Measurements from ENCODE around the gene GRB10.

GRB10 gene

DNA sequence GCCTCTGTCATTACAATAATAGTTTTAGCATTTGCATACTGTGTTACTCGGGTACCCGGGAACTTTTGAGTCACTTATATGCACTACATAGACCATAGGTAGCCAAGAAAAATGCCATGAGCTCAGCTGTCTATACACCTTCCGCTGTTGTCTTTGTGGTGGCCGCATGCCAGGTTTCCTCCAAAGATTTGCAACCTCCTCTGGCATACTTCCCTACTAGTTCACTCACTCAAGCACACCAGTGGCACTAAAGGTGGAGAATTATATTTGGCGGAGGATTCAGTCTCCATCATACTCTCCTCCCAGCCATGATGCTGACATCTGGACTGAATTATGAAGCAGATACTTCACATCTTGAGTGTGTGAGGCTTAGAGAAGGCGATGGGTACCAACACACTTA, 35.6 kb upstream of the GRB10 start:
- Histone ChIP-seq H3K4me3 (ENCODE audit: insufficient read depth, low read depth, low read length, poor library complexity, severe bottlenecking) (no peak overlapping the region), H3K36me3 (ENCODE audit: control insufficient read depth, insufficient read depth, low read length) (no peaks in the 10 kb centered on the region), H3K4me1 (ENCODE audit: control insufficient read depth, insufficient read depth, low read length, poor library complexity, severe bottlenecking) (no peaks in the 10 kb centered on the region), H3K9me3 (ENCODE audit: control insufficient read depth, low read length) (no peaks in the 10 kb centered on the region), H3K27ac (ENCODE audit: insufficient read depth, low read length, poor library complexity, severe bottlenecking) (no peak overlapping the region), H3K27me3 (replicated peaks; ENCODE audit: control insufficient read depth, insufficient read depth, low read length, poor library complexity, severe bottlenecking) (peaks cover 6% of the 10 kb centered on the region)
- DNase-seq = no peak

DNA sequence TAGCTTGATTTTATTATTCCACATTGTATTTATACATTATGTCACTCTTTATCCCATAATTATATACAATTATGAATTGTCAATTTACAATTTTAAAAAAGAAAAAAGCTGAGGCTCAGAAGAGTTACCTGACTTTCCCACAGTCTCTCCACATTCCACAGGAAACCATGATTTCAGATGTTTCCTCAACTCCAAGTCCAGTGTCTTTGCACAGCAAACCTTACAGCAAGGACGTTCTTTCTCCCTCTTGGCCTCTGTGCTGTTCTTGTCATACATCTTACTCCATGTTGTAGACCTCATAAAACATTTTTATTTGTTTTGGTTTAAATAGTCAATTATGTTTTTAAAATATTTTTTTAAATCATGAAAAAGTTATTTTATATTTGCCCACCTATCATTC, 34.9 kb upstream of the GRB10 start:
- Histone ChIP-seq H3K27me3 (replicated peaks; ENCODE audit: control insufficient read depth, insufficient read depth, low read length, poor library complexity, severe bottlenecking) (peaks cover 6% of the 10 kb centered on the region), H3K4me3 (ENCODE audit: insufficient read depth, low read depth, low read length, poor library complexity, severe bottlenecking) (no peak overlapping the region), H3K36me3 (ENCODE audit: control insufficient read depth, insufficient read depth, low read length) (no peaks in the 10 kb centered on the region), H3K27ac (ENCODE audit: insufficient read depth, low read length, poor library complexity, severe bottlenecking) (no peak overlapping the region), H3K9me3 (ENCODE audit: control insufficient read depth, low read length) (no peaks in the 10 kb centered on the region), H3K4me1 (ENCODE audit: control insufficient read depth, insufficient read depth, low read length, poor library complexity, severe bottlenecking) (no peaks in the 10 kb centered on the region)
- no peak for DNase-seq

- H3K36me3 ChIP-seq (ENCODE audit: control insufficient read depth, insufficient read depth, low read length) = no peaks in the 10 kb centered on the region
- no peaks in the 10 kb centered on the region for H3K9me3 ChIP-seq (ENCODE audit: control insufficient read depth, low read length)
- peaks cover 6% of the 10 kb centered on the region for H3K27me3 ChIP-seq (replicated peaks; ENCODE audit: control insufficient read depth, insufficient read depth, low read length, poor library complexity, severe bottlenecking)
- no peaks in the 10 kb centered on the region for H3K4me1 ChIP-seq (ENCODE audit: control insufficient read depth, insufficient read depth, low read length, poor library complexity, severe bottlenecking)
- H3K27ac ChIP-seq (ENCODE audit: insufficient read depth, low read length, poor library complexity, severe bottlenecking) = no peak overlapping the region
- no peak overlapping the region for H3K4me3 ChIP-seq (ENCODE audit: insufficient read depth, low read depth, low read length, poor library complexity, severe bottlenecking)
- DNase-seq = no peak
These were observed 32.4 kb upstream of the GRB10 start for GRCh38 chr7:50815138-50815537.

GRCh38 chr7:50814166-50814565, 31.5 kb upstream of the GRB10 start:
- H3K27me3 ChIP-seq (replicated peaks; ENCODE audit: control insufficient read depth, insufficient read depth, low read length, poor library complexity, severe bottlenecking) = peaks cover 6% of the 10 kb centered on the region

DNA sequence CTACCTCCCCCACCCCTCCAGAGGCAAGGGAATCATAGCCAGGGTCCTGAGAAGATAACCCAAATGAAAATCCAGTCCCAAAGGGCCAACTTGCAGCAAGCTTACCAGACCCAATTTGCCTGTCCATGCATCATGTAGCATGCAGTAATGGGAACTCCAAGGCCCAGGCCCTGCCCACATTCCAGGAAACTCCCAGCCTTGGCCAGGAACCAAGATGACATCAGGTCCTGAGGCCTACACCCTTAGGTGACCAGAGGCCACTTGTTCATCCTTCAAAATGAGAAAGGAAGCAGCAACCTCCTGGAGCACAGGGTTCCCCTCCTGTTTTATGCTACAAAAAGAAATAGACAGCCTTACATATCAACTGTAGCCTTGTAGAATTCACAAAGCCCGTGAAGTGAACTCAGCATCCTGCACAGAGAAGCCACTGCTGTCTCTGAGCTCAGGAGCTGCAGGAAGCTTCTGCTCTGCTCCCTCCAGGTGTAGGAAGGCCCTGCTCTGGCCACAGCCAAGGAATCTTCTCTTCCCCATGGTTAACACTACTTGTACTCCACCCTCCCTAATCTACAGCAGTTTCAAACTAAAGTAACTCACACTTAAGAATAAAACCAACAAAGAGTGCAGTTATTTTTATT, 30.3 kb upstream of the GRB10 start:
- DNase-seq = no peak
- Histone ChIP-seq H3K4me1 (ENCODE audit: control insufficient read depth, insufficient read depth, low read length, poor library complexity, severe bottlenecking) (no peaks in the 10 kb centered on the region), H3K27me3 (replicated peaks; ENCODE audit: control insufficient read depth, insufficient read depth, low read length, poor library complexity, severe bottlenecking) (peaks cover 3% of the 10 kb centered on the region), H3K27ac (ENCODE audit: insufficient read depth, low read length, poor library complexity, severe bottlenecking) (no peak overlapping the region), H3K9me3 (ENCODE audit: control insufficient read depth, low read length) (no peaks in the 10 kb centered on the region), H3K36me3 (ENCODE audit: control insufficient read depth, insufficient read depth, low read length) (no peaks in the 10 kb centered on the region), H3K4me3 (ENCODE audit: insufficient read depth, low read depth, low read length, poor library complexity, severe bottlenecking) (no peak overlapping the region)

More at GRCh38 chr7:50814166-50814565, 31.5 kb upstream of the GRB10 start:
- no peak overlapping the region for H3K4me3 ChIP-seq (ENCODE audit: insufficient read depth, low read depth, low read length, poor library complexity, severe bottlenecking)
- DNase-seq = no peak
- no peaks in the 10 kb centered on the region for H3K9me3 ChIP-seq (ENCODE audit: control insufficient read depth, low read length)
- H3K27ac ChIP-seq (ENCODE audit: insufficient read depth, low read length, poor library complexity, severe bottlenecking) = no peak overlapping the region
- no peaks in the 10 kb centered on the region for H3K4me1 ChIP-seq (ENCODE audit: control insufficient read depth, insufficient read depth, low read length, poor library complexity, severe bottlenecking)
- H3K36me3 ChIP-seq (ENCODE audit: control insufficient read depth, insufficient read depth, low read length) = no peaks in the 10 kb centered on the region

DNA sequence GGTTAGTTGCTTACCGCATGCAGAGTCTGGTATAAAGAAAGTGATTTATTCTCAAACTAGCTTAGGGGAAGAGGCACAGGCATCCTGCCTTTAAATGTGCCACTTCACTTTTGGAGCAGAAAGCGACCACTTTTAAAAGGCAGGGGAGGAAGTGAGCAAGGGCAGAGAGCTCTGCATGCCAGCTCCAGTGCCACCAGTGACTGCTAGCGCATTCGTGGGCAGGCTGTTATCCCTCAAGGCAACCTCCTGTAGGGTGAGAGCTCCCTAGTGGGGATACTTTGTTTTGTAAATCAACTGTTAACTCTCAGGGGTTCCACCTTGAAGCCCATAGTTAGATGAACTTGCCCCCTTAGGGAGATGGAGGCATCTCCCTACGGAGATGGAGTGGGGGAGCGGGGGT, 29.4 kb upstream of the GRB10 start:
- no peaks in the 10 kb centered on the region for H3K4me1 ChIP-seq (ENCODE audit: control insufficient read depth, insufficient read depth, low read length, poor library complexity, severe bottlenecking)
- H3K9me3 ChIP-seq (ENCODE audit: control insufficient read depth, low read length) = no peaks in the 10 kb centered on the region
- H3K4me3 ChIP-seq (ENCODE audit: insufficient read depth, low read depth, low read length, poor library complexity, severe bottlenecking) = no peak overlapping the region
- no peak for DNase-seq
- H3K36me3 ChIP-seq (ENCODE audit: control insufficient read depth, insufficient read depth, low read length) = no peaks in the 10 kb centered on the region
- H3K27me3 ChIP-seq (replicated peaks; ENCODE audit: control insufficient read depth, insufficient read depth, low read length, poor library complexity, severe bottlenecking) = peaks cover 3% of the 10 kb centered on the region
- H3K27ac ChIP-seq (ENCODE audit: insufficient read depth, low read length, poor library complexity, severe bottlenecking) = no peak overlapping the region

DNA sequence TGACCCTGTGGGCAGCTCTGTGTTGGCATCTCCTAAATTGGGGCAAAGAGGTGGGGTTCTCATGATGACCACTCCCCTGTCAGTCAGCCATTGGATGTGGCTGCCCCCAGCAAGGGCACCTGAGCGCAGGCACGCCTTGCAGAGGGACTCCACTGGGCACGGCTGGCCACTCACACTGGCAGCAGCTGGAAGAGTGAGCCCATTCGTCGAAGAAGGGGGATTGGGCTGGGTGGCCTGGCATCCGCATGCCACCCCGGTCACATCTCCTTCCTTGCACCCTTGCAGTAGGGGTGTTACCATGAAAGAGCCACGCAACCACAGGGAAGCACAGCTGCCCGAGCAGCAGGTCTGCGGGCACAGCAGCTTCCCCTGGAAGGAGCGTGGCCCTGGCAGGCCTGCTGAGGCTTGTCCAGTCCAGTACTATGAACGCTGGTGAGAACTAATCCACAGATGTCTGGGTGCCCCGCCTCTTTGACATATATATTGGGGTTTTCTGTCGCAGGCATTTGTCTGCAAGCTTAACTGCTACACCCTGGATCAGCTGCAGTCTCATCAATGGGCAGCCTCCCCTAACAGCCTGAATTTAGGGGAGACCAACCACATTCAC, 25.7 kb upstream of the GRB10 start:
- H3K4me3 ChIP-seq (ENCODE audit: insufficient read depth, low read depth, low read length, poor library complexity, severe bottlenecking) = no peak overlapping the region
- H3K4me1 ChIP-seq (ENCODE audit: control insufficient read depth, insufficient read depth, low read length, poor library complexity, severe bottlenecking) = no peaks in the 10 kb centered on the region
- H3K36me3 ChIP-seq (ENCODE audit: control insufficient read depth, insufficient read depth, low read length) = no peaks in the 10 kb centered on the region
- no peak for DNase-seq
- no peaks in the 10 kb centered on the region for H3K9me3 ChIP-seq (ENCODE audit: control insufficient read depth, low read length)
- H3K27me3 ChIP-seq (replicated peaks; ENCODE audit: control insufficient read depth, insufficient read depth, low read length, poor library complexity, severe bottlenecking) = no peaks in the 10 kb centered on the region
- no peak overlapping the region for H3K27ac ChIP-seq (ENCODE audit: insufficient read depth, low read length, poor library complexity, severe bottlenecking)

- DNase-seq = no peak
- Histone ChIP-seq H3K4me1 (ENCODE audit: control insufficient read depth, insufficient read depth, low read length, poor library complexity, severe bottlenecking) (no peaks in the 10 kb centered on the region), H3K9me3 (ENCODE audit: control insufficient read depth, low read length) (no peaks in the 10 kb centered on the region), H3K4me3 (ENCODE audit: insufficient read depth, low read depth, low read length, poor library complexity, severe bottlenecking) (no peak overlapping the region), H3K36me3 (ENCODE audit: control insufficient read depth, insufficient read depth, low read length) (no peaks in the 10 kb centered on the region), H3K27ac (ENCODE audit: insufficient read depth, low read length, poor library complexity, severe bottlenecking) (no peak overlapping the region), H3K27me3 (replicated peaks; ENCODE audit: control insufficient read depth, insufficient read depth, low read length, poor library complexity, severe bottlenecking) (no peaks in the 10 kb centered on the region)
These were observed 24.5 kb upstream of the GRB10 start for GRCh38 chr7:50807026-50807730.

DNA sequence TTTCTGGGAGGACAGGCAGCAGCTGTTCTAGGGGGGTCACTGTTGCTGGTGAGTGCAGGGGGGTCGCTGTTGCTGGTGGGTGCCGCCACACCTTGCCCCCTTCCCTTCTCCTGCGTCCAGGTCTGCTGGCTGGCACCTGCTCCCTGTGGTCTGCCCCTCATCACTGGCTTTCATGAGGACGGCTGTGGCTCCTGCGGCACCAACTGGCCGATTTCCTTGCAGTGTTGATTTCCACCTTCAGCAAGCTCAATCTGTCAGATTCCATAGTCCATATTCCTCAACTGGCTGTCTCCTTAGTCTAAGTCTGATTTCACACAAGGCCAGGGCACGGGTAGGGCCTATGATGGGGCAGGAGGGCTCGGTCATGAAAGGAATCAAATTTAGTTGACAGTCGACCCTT, 23.4 kb upstream of the GRB10 start:
- H3K9me3 ChIP-seq (ENCODE audit: control insufficient read depth, low read length) = no peaks in the 10 kb centered on the region
- H3K36me3 ChIP-seq (ENCODE audit: control insufficient read depth, insufficient read depth, low read length) = no peaks in the 10 kb centered on the region
- H3K27ac ChIP-seq (ENCODE audit: insufficient read depth, low read length, poor library complexity, severe bottlenecking) = no peak overlapping the region
- DNase-seq = no peak
- H3K27me3 ChIP-seq (replicated peaks; ENCODE audit: control insufficient read depth, insufficient read depth, low read length, poor library complexity, severe bottlenecking) = no peaks in the 10 kb centered on the region
- no peak overlapping the region for H3K4me3 ChIP-seq (ENCODE audit: insufficient read depth, low read depth, low read length, poor library complexity, severe bottlenecking)
- no peaks in the 10 kb centered on the region for H3K4me1 ChIP-seq (ENCODE audit: control insufficient read depth, insufficient read depth, low read length, poor library complexity, severe bottlenecking)

GRCh38 chr7:50805447-50806125, 22.9 kb upstream of the GRB10 start:
- no peak overlapping the region for H3K4me3 ChIP-seq (ENCODE audit: insufficient read depth, low read depth, low read length, poor library complexity, severe bottlenecking)
- no peak for DNase-seq
- H3K27ac ChIP-seq (ENCODE audit: insufficient read depth, low read length, poor library complexity, severe bottlenecking) = no peak overlapping the region
- no peaks in the 10 kb centered on the region for H3K27me3 ChIP-seq (replicated peaks; ENCODE audit: control insufficient read depth, insufficient read depth, low read length, poor library complexity, severe bottlenecking)
- H3K4me1 ChIP-seq (ENCODE audit: control insufficient read depth, insufficient read depth, low read length, poor library complexity, severe bottlenecking) = no peaks in the 10 kb centered on the region
- no peaks in the 10 kb centered on the region for H3K9me3 ChIP-seq (ENCODE audit: control insufficient read depth, low read length)
- H3K36me3 ChIP-seq (ENCODE audit: control insufficient read depth, insufficient read depth, low read length) = no peaks in the 10 kb centered on the region
